Measurements from ENCODE around the gene PRKCSH. TPM values are rescaled to one million over a fixed set of nuclear protein-coding genes. Genes with fewer than 3 reads are reported as not detected.
A peak's percentile ranks its signal among the peaks of the same experiment; 100 is the strongest.

The PRKCSH gene
- total and polyA plus RNA-seq, 10 of the 15 experiments (the other 5 are each of a cell fraction or from before 2014, with no cell fraction given), result 1.1 to 280 (median 44.1) TPM

GRCh38 chr19:11400798-11401197 lies 34.6 kb upstream of the PRKCSH start:
- TF ChIP-seq NR2C1 (IDR thresholded peaks at IDR 0.05) (peak; percentile 32; the same call in 1 of the 2 replicates), ATF2 (IDR thresholded peaks at IDR 0.05; ENCODE audit: low read length) (no peak), NR2F1 (conservative IDR thresholded peaks at IDR 0.05) (peak; percentile 68; the same call in 1 of the 2 replicates)
- no peaks in the 10 kb centered on the region for H3K79me2 ChIP-seq (ENCODE audit: control insufficient read depth, insufficient read depth, low read length)
- no peak overlapping the region for H2AFZ ChIP-seq (ENCODE audit: control insufficient read depth, low read depth, low read length)
- no peak for FAIRE-seq
- POLR2A ChIA-PET, result no interaction called here
- no peaks in the 10 kb centered on the region for H3K9me3 ChIP-seq (replicated peaks; ENCODE audit: control insufficient read depth, insufficient read depth, low read length)
- H3K4me3 ChIP-seq, result no peak overlapping the region
- RAD21 ChIA-PET (ENCODE audit: unreplicated experiment), result no interaction called here
- no peaks in the 10 kb centered on the region for H3K36me3 ChIP-seq (ENCODE audit: control insufficient read depth in 2 of 2, insufficient read depth in 2 of 2, low read length in 1 of 2)
- no peak for ATAC-seq
- SMC1A ChIA-PET (ENCODE audit: uncharacterized antibody, unreplicated experiment), result no interaction called here
- WGBS (ENCODE audit: insufficient coverage, insufficient replicate concordance, low lambda C conversion rate, missing lambda C conversion rate), result 31% methylated on average over 1 of the region's 1 CpG
- DNase-seq (ENCODE audit: low read depth, low spot score), result no peak
- H4K20me1 ChIP-seq (ENCODE audit: control insufficient read depth, insufficient read depth), result no peaks in the 10 kb centered on the region
- intact Hi-C loops (cut with micrococcal nuclease; ENCODE audit: unreplicated experiment) (no loop called here), in situ Hi-C loops (cut with MboI) (no loop called here)
- BruUV-seq (replicated peaks), result no TSS peak
- no peaks in the 10 kb centered on the region for H3K27me3 ChIP-seq (replicated peaks in 1 of 2; ENCODE audit: control insufficient read depth in 2 of 2, insufficient read depth in 2 of 2, low read length in 1 of 2)
- CTCF ChIA-PET, result no interaction called here
- H3K9ac ChIP-seq (ENCODE audit: control insufficient read depth, insufficient read depth, low read length), result no peak overlapping the region
- no peak overlapping the region for H3K27ac ChIP-seq (ENCODE audit: control insufficient read depth, insufficient read depth)
- no peak overlapping the region for H3K4me2 ChIP-seq (ENCODE audit: control insufficient read depth, insufficient read depth)
- no peaks in the 10 kb centered on the region for H3K4me1 ChIP-seq (ENCODE audit: control insufficient read depth, insufficient read depth, low read length)

GRCh38 chr19:11401808-11402543 lies 33.5 kb upstream of the PRKCSH start:
- ATAC-seq, result no peak
- TF ChIP-seq ATF2 (IDR thresholded peaks at IDR 0.05; ENCODE audit: low read length) (no peak), RELB (IDR thresholded peaks at IDR 0.05; ENCODE audit: low read depth) (no peak), NR2C1 (IDR thresholded peaks at IDR 0.05) (peak; percentile 91), NR2C2 (IDR thresholded peaks at IDR 0.05; ENCODE audit: borderline replicate concordance, control insufficient read depth, insufficient read length, low read depth) (peak; percentile 84), NR2F1 (conservative IDR thresholded peaks at IDR 0.05) (peak; percentile 90)
- 33% methylated on average over 5 of the region's 9 CpGs for WGBS (ENCODE audit: insufficient coverage, insufficient replicate concordance, low lambda C conversion rate, missing lambda C conversion rate)
- Histone ChIP-seq H3K4me3 (no peak overlapping the region), H3K4me2 (ENCODE audit: control insufficient read depth, insufficient read depth) (no peak overlapping the region), H3K27ac (ENCODE audit: control insufficient read depth, insufficient read depth) (no peak overlapping the region), H3K79me2 (ENCODE audit: control insufficient read depth, insufficient read depth, low read length) (no peaks in the 10 kb centered on the region), H3K4me1 (ENCODE audit: control insufficient read depth, insufficient read depth, low read length) (no peaks in the 10 kb centered on the region), H3K27me3 (replicated peaks in 1 of 2; ENCODE audit: control insufficient read depth in 2 of 2, insufficient read depth in 2 of 2, low read length in 1 of 2) (no peaks in the 10 kb centered on the region; a peak in 1 of 4 replicates), H3K9ac (ENCODE audit: control insufficient read depth, insufficient read depth, low read length) (no peak overlapping the region), H3K9me3 (replicated peaks; ENCODE audit: control insufficient read depth, insufficient read depth, low read length) (no peaks in the 10 kb centered on the region), H4K20me1 (ENCODE audit: control insufficient read depth, insufficient read depth) (no peaks in the 10 kb centered on the region), H3K36me3 (ENCODE audit: control insufficient read depth in 2 of 2, insufficient read depth in 2 of 2, low read length in 1 of 2) (no peaks in the 10 kb centered on the region), H2AFZ (ENCODE audit: control insufficient read depth, low read depth, low read length) (no peak overlapping the region)
- in situ Hi-C loops (cut with MboI) (no loop called here), intact Hi-C loops (cut with micrococcal nuclease; ENCODE audit: unreplicated experiment) (no loop called here)
- RAD21 ChIA-PET (ENCODE audit: unreplicated experiment), result no interaction called here
- CTCF ChIA-PET, result interaction anchor here (0.7 kb wide), 1 partner anchor 27 kb away, joined by 3 read pairs; no protein-coding TSS in a partner anchor
- SMC1A ChIA-PET (ENCODE audit: uncharacterized antibody, unreplicated experiment), result no interaction called here
- no peak for FAIRE-seq
- DNase-seq (ENCODE audit: low read depth, low spot score), result no peak
- POLR2A ChIA-PET, result interaction anchor here (0.6 kb wide), 2 partner anchors 12 to 36 kb away, joined by 4 read pairs; no protein-coding TSS in a partner anchor
- BruUV-seq (replicated peaks), result no TSS peak

All from GM12878 (cell line).